Endodermal cell (in vitro differentiated cells): Measurements from ENCODE around the gene SPINK13. TPM values are rescaled to one million over a fixed set of nuclear protein-coding genes. Genes with fewer than 3 reads are reported as not detected.
"Not testable (repeated sequence)": the region's sequence is repeated elsewhere in the genome, so short reads cannot be mapped to it uniquely, and the experiment has no call there.

Experiments
- DNase-seq: peaks from one replicate; pipeline ENCODE4 v3.0.0-alpha.2; 2017
- H3K27ac ChIP-seq: 2 replicates; pipeline ENCODE4 v1.5.1; 2013; ENCODE audit warnings: mild to moderate bottlenecking, low read depth, low read length, moderate library complexity
- H3K27me3 ChIP-seq: 2 replicates; pipeline ENCODE4 v1.6.1; 2013; ENCODE audit warnings: mild to moderate bottlenecking, low read length, moderate library complexity; ENCODE audit not compliant: insufficient read depth, control insufficient read depth, poor library complexity, severe bottlenecking
- H3K36me3 ChIP-seq: 2 replicates; pipeline ENCODE4 v1.7.0; 2013; ENCODE audit warnings: mild to moderate bottlenecking, low read length, moderate library complexity; ENCODE audit not compliant: control insufficient read depth, insufficient read depth
- H3K4me1 ChIP-seq: one replicate; pipeline ENCODE4 v1.7.0; 2013; ENCODE audit warnings: low read length; ENCODE audit not compliant: control insufficient read depth, insufficient read depth
- H3K4me3 ChIP-seq: 2 replicates; pipeline ENCODE4 v1.5.1; 2013; ENCODE audit warnings: mild to moderate bottlenecking, low read length, moderate library complexity
- H3K9ac ChIP-seq: 2 replicates; pipeline ENCODE4 v1.6.1; 2013; ENCODE audit warnings: mild to moderate bottlenecking, low read length, moderate library complexity; ENCODE audit not compliant: poor library complexity, severe bottlenecking; ENCODE audit errors: extremely low read depth
- H3K9me3 ChIP-seq: 2 replicates; pipeline ENCODE4 v1.6.1; 2013; ENCODE audit warnings: mild to moderate bottlenecking, low read length, moderate library complexity; ENCODE audit not compliant: control insufficient read depth
- H3K27ac Mint-ChIP-seq: 2 replicates; pipeline ENCODE4 v1.8.0; 2020; ENCODE audit warnings: mixed read lengths
- H3K27me3 Mint-ChIP-seq: 2 replicates; pipeline ENCODE4 v1.8.0; 2021; ENCODE audit warnings: mild to moderate bottlenecking, mixed read lengths; ENCODE audit not compliant: insufficient read depth
- H3K36me3 Mint-ChIP-seq: 2 replicates; pipeline ENCODE4 v1.8.0; 2020; ENCODE audit warnings: low read depth, mixed read lengths
- H3K4me1 Mint-ChIP-seq: 2 replicates; pipeline ENCODE4 v1.8.0; 2020; ENCODE audit warnings: mixed read lengths
- H3K4me3 Mint-ChIP-seq: 2 replicates; pipeline ENCODE4 v1.8.0; 2020; ENCODE audit warnings: mild to moderate bottlenecking, moderate library complexity, mixed read lengths
- H3K9me3 Mint-ChIP-seq: 2 replicates; pipeline ENCODE4 v1.8.0; 2020; ENCODE audit warnings: mild to moderate bottlenecking, mixed read lengths
- CTCF ChIP-seq: fragments of 200-600 bp; sonication (generic); conservative IDR thresholded peaks from 2 replicates; pipeline ENCODE4 v1.5.0; 2021; ENCODE audit warnings: antibody characterized with exemption, mild to moderate bottlenecking
- WGBS, 2 experiments: methylation state at CpG; one replicate each; pipeline versions ENCODE4 v1.1.5 to v1.1.7; 2013; ENCODE audit warnings: missing lambda C conversion rate in 2 of 2, mixed read lengths in 1 of 2; ENCODE audit not compliant: insufficient coverage in 1 of 2, insufficient read length in 1 of 2; 5-methylcytosine and 5-hydroxymethylcytosine counted together
- total RNA-seq, 2 donors: library from RNA; stranded (reverse); fragmentation: NEBNext Ultra II Directional in 1 of 2; extraction: Animal tissue kit (Norgen Biotek cat#: 25700) in 1 of 2; gene quantifications; 2 replicates in 1 of 2; 3 replicates in 1 of 2; pipeline ENCODE4 v1.2.1, GENCODE V29; 2021

Gene SPINK13
- total RNA-seq, 2 donors from 2014 or later: not detected

- WGBS, 2 experiments: 80 to 89% methylated on average over 3 of the region's 3 CpGs
- H3K36me3 ChIP-seq: no peaks in the 10 kb centered on the region
- no peak overlapping the region for H3K27ac ChIP-seq
- H3K4me3 Mint-ChIP-seq: no peak overlapping the region
- no peaks in the 10 kb centered on the region for H3K36me3 Mint-ChIP-seq
- DNase-seq: no peak
- H3K9me3 ChIP-seq: no peaks in the 10 kb centered on the region
- TF ChIP-seq CTCF: no peak
- peaks cover 7% of the 10 kb centered on the region for H3K27me3 Mint-ChIP-seq
- peaks cover 12% of the 10 kb centered on the region for H3K4me1 Mint-ChIP-seq
- H3K4me3 ChIP-seq: no peak overlapping the region
- H3K27ac Mint-ChIP-seq: no peak overlapping the region
- no peaks in the 10 kb centered on the region for H3K9me3 Mint-ChIP-seq
- no peaks in the 10 kb centered on the region for H3K27me3 ChIP-seq
- H3K9ac ChIP-seq: no peak overlapping the region
- no peaks in the 10 kb centered on the region for H3K4me1 ChIP-seq
Measured at GRCh38 chr5:148267962-148268361, 632 bp upstream of the SPINK13 start.

DNA sequence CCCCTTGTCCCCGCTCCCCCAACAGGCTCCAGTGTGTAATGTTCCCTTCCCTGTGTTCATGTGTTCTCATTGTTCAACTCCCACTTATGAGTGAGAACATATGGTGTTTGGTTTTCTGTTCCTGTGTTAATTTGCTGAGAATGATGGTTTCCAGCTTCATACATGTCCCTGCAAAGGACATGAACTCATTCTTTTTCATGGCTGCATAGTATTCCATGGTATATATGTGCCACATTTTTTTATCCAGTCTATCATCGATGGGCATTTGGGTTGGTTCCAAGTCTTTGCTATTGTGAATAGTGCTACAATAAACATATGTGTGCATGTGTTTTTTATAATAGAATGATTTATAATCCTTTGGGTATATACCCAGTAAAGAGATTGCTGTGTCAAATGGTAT, 6.5 kb downstream of the SPINK13 start:
- H3K9me3 Mint-ChIP-seq: peaks cover 17% of the 10 kb centered on the region
- not testable (repeated sequence) for H3K36me3 ChIP-seq

DNA sequence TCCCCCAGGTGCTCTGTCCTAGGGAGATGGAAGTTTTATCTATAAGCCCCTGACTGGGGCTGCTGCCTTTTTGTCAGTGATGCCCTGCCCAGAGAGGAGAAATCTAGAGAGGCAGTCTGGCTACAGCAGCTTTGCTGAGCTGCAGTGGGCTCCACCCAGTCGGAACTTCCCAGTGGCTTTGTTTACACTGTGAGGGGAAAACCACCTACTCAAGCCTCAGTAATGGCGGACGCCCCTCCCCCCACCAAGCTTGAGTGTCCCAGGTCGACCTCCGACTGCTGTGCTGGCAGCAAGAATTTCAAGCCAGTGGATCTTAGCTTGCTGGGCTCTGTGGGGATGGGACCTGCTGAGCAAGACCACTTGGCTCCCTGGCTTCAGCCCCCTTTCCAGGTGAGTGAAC, 12.3 kb downstream of the SPINK13 start:
- 14 to 35% methylated on average over 1 to 5 of the region's 5 CpGs for WGBS, 2 experiments
- not testable (repeated sequence) for H3K9ac ChIP-seq, H3K4me3 ChIP-seq, H3K27me3 ChIP-seq, H3K9me3 ChIP-seq, H3K27ac ChIP-seq, H3K4me1 ChIP-seq, H3K36me3 Mint-ChIP-seq, H3K36me3 ChIP-seq
- peak overlapping the region; percentile 70 for H3K27ac Mint-ChIP-seq
- peak; percentile 70 for DNase-seq
- peak overlapping the region; percentile 27 for H3K4me3 Mint-ChIP-seq
- H3K27me3 Mint-ChIP-seq: peaks cover 12% of the 10 kb centered on the region
- peaks cover 12% of the 10 kb centered on the region for H3K9me3 Mint-ChIP-seq
- peaks cover 13% of the 10 kb centered on the region for H3K4me1 Mint-ChIP-seq

More for the DNA sequence above, 6.5 kb downstream of the SPINK13 start:
- H3K9me3 ChIP-seq, H3K27ac ChIP-seq, H3K9ac ChIP-seq, H3K4me3 ChIP-seq, H3K27me3 Mint-ChIP-seq, H3K4me3 Mint-ChIP-seq, H3K36me3 Mint-ChIP-seq, H3K27ac Mint-ChIP-seq, H3K4me1 ChIP-seq, H3K27me3 ChIP-seq, H3K4me1 Mint-ChIP-seq, DNase-seq: not testable (repeated sequence)
- 84% methylated on average over 2 of the region's 2 CpGs; no CpG with 5 or more reads in 1 of the 2 experiments for WGBS, 2 experiments

DNA sequence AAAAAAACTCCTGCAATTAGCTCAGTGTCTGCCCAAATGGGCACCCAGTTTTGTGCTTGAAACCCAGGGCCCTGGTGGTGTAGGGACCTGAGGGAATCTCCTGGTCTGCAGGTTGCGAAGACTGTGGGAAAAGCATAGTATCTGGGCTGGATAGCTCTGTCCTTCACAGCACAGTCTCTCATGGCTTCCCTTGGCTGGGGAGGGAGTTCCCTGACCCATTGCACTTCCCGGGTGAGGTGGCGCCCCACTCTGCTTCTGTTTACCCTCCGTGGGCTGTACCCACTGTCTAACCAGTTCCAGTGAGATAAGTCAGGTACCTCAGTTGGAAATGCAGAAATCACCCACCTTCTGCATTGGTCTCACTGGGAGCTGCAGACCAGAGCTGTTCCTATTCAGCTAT, 12.7 kb downstream of the SPINK13 start:
- H3K4me1 ChIP-seq: not testable (repeated sequence)

More for the DNA sequence above, 12.7 kb downstream of the SPINK13 start:
- not testable (repeated sequence) for H3K9me3 ChIP-seq, DNase-seq, H3K27ac ChIP-seq, H3K36me3 Mint-ChIP-seq, H3K9ac ChIP-seq, H3K4me3 ChIP-seq, H3K9me3 Mint-ChIP-seq, H3K36me3 ChIP-seq, H3K27me3 ChIP-seq
- peak overlapping the region; percentile 27 for H3K4me3 Mint-ChIP-seq
- H3K27ac Mint-ChIP-seq: peak overlapping the region; percentile 70
- WGBS, 2 experiments: 92 to 93% methylated on average over 3 to 4 of the region's 4 CpGs
- H3K4me1 Mint-ChIP-seq: peaks cover 13% of the 10 kb centered on the region
- peaks cover 12% of the 10 kb centered on the region for H3K27me3 Mint-ChIP-seq
